Measurements from ENCODE around the gene CDH22. TPM values are rescaled to one million over a fixed set of nuclear protein-coding genes. Genes with fewer than 3 reads are reported as not detected.
A peak's percentile ranks its signal among the peaks of the same experiment; 100 is the strongest.

Gene CDH22
- polyA plus RNA-seq, 1 donor from 2014 or later: 2.1 TPM

DNA sequence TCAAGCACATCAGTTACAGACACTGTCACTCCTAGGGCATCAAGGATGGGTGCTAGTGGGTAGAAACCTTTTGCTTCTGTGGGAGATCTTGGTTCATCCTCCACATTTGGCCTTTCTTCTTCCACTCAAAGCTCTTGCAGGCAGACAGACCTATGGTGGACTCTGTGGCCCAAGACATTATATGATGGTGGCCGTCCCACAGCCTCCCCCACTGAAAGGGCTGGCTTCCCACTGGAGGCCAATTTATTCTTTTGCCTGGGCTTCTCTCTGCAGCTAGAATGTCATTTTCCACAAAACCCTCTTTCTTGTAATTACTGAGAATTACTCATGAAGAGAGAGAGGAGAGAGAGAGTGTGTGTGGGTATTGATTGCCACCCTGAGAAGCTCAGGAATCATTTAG is 146.4 kb downstream of the CDH22 start:
- H4K20me1 ChIP-seq (ENCODE audit: insufficient read depth): no peaks in the 10 kb centered on the region
- H3K9me2 ChIP-seq (ENCODE audit: insufficient read depth, low read length): no peaks in the 10 kb centered on the region
- no peaks in the 10 kb centered on the region for H3K27me3 ChIP-seq (ENCODE audit: insufficient read depth, low read depth, low read length)
- H3K4me2 ChIP-seq (ENCODE audit: low read length): no peak overlapping the region
- TF ChIP-seq SMC3 (conservative IDR thresholded peaks at IDR 0.05; ENCODE audit: poor library complexity) (no peak), RAD21 (conservative IDR thresholded peaks at IDR 0.05) (no peak)
- TF ChIP-seq, protein P1, sequence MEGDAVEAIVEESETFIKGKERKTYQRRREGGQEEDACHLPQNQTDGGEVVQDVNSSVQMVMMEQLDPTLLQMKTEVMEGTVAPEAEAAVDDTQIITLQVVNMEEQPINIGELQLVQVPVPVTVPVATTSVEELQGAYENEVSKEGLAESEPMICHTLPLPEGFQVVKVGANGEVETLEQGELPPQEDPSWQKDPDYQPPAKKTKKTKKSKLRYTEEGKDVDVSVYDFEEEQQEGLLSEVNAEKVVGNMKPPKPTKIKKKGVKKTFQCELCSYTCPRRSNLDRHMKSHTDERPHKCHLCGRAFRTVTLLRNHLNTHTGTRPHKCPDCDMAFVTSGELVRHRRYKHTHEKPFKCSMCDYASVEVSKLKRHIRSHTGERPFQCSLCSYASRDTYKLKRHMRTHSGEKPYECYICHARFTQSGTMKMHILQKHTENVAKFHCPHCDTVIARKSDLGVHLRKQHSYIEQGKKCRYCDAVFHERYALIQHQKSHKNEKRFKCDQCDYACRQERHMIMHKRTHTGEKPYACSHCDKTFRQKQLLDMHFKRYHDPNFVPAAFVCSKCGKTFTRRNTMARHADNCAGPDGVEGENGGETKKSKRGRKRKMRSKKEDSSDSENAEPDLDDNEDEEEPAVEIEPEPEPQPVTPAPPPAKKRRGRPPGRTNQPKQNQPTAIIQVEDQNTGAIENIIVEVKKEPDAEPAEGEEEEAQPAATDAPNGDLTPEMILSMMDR (IDR thresholded peaks at IDR 0.05; ENCODE audit: poor library complexity, severe bottlenecking): no peak
- no peak overlapping the region for H3K9ac ChIP-seq (ENCODE audit: low read length)
- no peaks in the 10 kb centered on the region for H3K9me3 ChIP-seq (ENCODE audit: low read length)
- H3K36me3 ChIP-seq (ENCODE audit: insufficient read depth, low read length): no peaks in the 10 kb centered on the region
- H3F3A ChIP-seq (ENCODE audit: insufficient read depth, low read length, poor library complexity, severe bottlenecking): no peaks in the 10 kb centered on the region
- peak overlapping the region; percentile 26 for H3K27ac ChIP-seq (ENCODE audit: low read length)
- H3K4me3 ChIP-seq (ENCODE audit: low read length): no peak overlapping the region
- H2AFZ ChIP-seq (ENCODE audit: low read depth, low read length): no peak overlapping the region
- H3K79me2 ChIP-seq (replicated peaks; ENCODE audit: insufficient read depth, low read length): no peaks in the 10 kb centered on the region

DNA sequence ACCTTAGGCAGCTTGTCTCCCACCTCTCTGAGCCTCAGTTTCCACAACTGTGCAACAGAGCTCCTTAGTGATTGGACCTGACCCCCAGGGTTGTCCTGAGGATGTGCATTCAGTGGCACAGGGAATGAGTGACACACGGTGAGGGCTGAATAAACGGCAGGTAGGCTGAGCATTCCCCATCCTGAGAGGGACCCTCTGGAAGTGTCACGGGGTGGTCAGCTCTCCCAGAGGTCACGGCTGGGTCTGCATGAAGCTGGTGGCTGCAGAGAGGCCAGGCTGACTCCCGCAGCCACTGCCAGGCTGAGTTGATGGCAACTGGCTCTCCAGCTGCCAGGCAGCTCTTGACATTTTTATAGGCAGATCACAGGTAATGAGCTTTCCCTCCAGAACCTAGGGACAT is 147.6 kb downstream of the CDH22 start:
- Histone ChIP-seq H3K79me2 (replicated peaks; ENCODE audit: insufficient read depth, low read length) (no peaks in the 10 kb centered on the region), H3K4me2 (ENCODE audit: low read length) (no peak overlapping the region), H3K36me3 (ENCODE audit: insufficient read depth, low read length) (no peaks in the 10 kb centered on the region), H3K4me3 (ENCODE audit: low read length) (no peak overlapping the region), H2AFZ (ENCODE audit: low read depth, low read length) (no peak overlapping the region), H3K27ac (ENCODE audit: low read length) (no peak overlapping the region), H3F3A (ENCODE audit: insufficient read depth, low read length, poor library complexity, severe bottlenecking) (no peaks in the 10 kb centered on the region), H3K9me3 (ENCODE audit: low read length) (no peaks in the 10 kb centered on the region), H4K20me1 (ENCODE audit: insufficient read depth) (no peaks in the 10 kb centered on the region), H3K27me3 (ENCODE audit: insufficient read depth, low read depth, low read length) (no peaks in the 10 kb centered on the region), H3K9ac (ENCODE audit: low read length) (no peak overlapping the region), H3K9me2 (ENCODE audit: insufficient read depth, low read length) (no peaks in the 10 kb centered on the region)
- no peak for TF ChIP-seq MXI1 (conservative IDR thresholded peaks at IDR 0.05; ENCODE audit: poor library complexity, severe bottlenecking)
- no peak for TF ChIP-seq EP300 (conservative IDR thresholded peaks at IDR 0.05; ENCODE audit: poor library complexity, severe bottlenecking)
- TF ChIP-seq, protein P1 (IDR thresholded peaks at IDR 0.05; ENCODE audit: poor library complexity, severe bottlenecking): no peak
- no peak for TF ChIP-seq RAD21 (conservative IDR thresholded peaks at IDR 0.05)
- TF ChIP-seq TAF1 (IDR thresholded peaks at IDR 0.05; ENCODE audit: low read depth): no peak
- TF ChIP-seq EZH2 (IDR thresholded peaks at IDR 0.05; ENCODE audit: borderline replicate concordance, insufficient read depth, low read length, poor library complexity, severe bottlenecking): no peak
- TF ChIP-seq, protein P2, sequence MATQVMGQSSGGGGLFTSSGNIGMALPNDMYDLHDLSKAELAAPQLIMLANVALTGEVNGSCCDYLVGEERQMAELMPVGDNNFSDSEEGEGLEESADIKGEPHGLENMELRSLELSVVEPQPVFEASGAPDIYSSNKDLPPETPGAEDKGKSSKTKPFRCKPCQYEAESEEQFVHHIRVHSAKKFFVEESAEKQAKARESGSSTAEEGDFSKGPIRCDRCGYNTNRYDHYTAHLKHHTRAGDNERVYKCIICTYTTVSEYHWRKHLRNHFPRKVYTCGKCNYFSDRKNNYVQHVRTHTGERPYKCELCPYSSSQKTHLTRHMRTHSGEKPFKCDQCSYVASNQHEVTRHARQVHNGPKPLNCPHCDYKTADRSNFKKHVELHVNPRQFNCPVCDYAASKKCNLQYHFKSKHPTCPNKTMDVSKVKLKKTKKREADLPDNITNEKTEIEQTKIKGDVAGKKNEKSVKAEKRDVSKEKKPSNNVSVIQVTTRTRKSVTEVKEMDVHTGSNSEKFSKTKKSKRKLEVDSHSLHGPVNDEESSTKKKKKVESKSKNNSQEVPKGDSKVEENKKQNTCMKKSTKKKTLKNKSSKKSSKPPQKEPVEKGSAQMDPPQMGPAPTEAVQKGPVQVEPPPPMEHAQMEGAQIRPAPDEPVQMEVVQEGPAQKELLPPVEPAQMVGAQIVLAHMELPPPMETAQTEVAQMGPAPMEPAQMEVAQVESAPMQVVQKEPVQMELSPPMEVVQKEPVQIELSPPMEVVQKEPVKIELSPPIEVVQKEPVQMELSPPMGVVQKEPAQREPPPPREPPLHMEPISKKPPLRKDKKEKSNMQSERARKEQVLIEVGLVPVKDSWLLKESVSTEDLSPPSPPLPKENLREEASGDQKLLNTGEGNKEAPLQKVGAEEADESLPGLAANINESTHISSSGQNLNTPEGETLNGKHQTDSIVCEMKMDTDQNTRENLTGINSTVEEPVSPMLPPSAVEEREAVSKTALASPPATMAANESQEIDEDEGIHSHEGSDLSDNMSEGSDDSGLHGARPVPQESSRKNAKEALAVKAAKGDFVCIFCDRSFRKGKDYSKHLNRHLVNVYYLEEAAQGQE (IDR thresholded peaks at IDR 0.05; ENCODE audit: borderline replicate concordance): no peak
- no peak for TF ChIP-seq POLR2AphosphoS5 (IDR thresholded peaks at IDR 0.05)
- TF ChIP-seq SMC3 (conservative IDR thresholded peaks at IDR 0.05; ENCODE audit: poor library complexity): no peak

Measured in neural cell (in vitro differentiated cells).